GM18511 (cell line): ENCODE results near the gene STAM2.
"Not testable (repeated sequence)": the region's sequence is repeated elsewhere in the genome, so short reads cannot be mapped to it uniquely, and the experiment has no call there.

Experiments
- ATAC-seq: cut with Tn5 transposase; IDR thresholded peaks from one replicate; pipeline ENCODE4 v1.9.1; 2021; ENCODE audit warnings: mild to moderate bottlenecking, moderate library complexity; ENCODE audit not compliant: unreplicated experiment

Gene STAM2

DNA sequence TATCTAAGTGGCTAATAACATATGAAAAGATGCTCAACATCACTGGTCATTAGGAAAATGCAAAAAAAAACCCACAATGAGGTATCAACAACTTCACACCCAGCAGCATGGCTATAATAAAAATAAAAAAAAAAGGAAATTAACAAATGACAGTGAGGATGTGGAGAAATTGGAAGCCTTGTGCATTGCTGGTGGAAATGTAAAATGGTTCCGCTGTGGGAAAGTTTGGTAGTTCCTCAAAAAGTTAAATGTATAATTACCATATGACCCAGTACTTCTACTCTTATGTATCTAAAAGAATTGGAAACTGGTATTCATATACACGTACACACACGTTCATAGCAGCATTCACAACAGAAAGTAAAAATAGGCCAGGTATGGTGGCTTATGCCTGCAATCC is 61.2 kb downstream of the STAM2 start:
- no peak for ATAC-seq

DNA sequence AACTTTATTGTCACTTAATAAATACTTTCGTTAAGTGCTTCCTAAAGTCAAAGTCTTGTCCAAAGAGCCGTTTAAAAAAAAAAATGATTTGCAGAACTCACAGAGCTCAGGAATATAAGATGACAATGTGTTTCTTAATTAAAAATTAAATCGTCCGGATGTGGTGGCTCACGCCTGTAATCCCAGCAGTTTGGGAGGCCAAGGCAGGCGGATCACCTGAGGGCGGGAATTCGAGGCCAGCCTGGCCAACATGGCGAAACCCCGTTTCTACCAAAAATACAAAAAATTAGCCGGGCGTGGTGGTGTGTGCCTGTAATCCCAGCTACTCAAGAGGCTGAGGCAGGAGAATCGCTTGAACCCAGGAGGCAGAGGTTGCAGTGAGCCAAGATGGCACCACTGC is 68.4 kb downstream of the STAM2 start:
- not testable (repeated sequence) for ATAC-seq

DNA sequence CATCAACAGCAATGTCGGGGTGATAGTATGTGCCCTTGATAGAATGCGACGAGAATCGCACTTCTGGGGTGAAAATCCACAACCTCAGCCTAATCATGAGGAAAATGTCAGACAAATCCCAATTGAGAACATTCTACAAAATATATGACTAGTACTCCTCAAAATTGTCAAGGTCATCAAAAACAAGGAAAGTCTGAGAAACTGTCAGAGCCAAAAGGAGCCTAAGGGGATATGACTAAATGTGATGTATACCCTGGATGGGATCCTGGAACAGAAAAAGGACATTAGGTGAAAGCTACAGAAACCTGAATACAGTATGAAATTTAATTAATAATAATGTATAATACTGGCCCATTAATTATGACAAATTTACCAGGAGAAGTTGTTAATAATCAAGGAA is 69.1 kb downstream of the STAM2 start:
- no peak for ATAC-seq

DNA sequence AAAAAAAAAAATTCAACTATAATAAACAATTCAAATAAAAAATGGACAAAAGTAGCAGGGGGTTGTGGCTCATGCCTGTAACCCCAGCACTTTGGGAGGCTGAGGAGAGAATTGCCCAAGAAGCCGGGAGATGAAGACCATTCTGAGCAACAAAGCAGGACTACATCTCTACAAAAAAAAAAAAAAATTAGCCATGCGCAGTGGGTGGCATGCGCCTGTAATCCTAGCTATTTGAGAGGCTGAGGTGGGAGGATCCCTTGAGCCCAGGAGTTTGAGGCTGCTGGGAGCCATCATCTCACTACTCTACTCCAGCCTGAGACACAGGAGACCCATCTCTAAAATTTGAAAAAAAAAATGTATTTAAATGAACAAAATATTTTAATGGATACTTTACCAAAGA is 72.3 kb downstream of the STAM2 start:
- ATAC-seq = no peak

DNA sequence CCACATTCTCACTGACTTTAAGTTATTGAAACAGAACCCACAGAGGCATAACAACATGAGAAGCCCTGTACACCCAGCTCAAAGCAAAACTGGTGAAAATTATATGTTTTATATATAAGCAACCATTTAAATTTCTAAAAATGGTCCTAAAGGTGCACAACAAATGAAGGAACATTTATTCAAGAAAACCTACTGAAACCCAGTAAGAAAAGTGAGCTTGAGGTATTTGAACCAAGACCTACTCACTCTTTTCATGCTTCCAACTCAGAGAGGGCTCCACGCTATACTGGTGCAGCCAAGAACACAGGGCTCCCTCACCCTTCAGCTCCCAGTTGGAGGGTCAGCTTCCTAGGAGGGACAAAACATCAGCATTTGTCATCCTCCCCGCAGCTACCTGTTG is 74.6 kb downstream of the STAM2 start:
- ATAC-seq = no peak

DNA sequence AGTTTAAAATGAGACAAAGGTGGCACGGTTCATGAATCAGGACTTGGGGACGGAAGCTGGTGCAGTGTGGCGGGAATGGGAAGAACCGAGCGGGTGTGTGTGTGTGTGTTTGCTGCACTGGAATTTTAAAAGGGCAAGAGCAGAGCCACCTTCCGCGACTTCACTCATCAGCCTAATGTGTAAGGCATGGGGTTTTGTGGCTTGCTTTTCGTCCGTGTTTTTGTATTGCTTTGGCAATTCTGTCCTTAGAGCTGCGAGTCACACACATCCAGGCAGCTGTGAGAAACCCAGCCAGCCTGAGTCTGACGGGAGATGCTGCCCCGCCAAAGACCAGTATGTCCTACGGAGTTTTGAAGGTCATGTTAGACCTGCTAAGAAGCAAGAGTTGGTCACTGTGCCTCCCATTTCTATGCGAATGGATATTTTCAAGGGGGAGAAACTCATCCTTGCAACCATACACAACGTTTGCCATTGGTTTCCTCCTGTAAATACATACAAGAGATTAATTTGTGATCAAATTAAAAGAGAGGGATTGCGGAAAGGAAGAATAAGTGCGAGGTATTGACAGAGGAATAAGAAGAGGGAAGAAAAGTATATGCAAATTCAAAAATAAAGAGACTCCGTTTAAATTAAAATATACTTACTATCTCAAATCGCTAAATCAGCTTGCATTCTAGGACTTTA is 76.1 kb downstream of the STAM2 start:
- ATAC-seq = no peak

DNA sequence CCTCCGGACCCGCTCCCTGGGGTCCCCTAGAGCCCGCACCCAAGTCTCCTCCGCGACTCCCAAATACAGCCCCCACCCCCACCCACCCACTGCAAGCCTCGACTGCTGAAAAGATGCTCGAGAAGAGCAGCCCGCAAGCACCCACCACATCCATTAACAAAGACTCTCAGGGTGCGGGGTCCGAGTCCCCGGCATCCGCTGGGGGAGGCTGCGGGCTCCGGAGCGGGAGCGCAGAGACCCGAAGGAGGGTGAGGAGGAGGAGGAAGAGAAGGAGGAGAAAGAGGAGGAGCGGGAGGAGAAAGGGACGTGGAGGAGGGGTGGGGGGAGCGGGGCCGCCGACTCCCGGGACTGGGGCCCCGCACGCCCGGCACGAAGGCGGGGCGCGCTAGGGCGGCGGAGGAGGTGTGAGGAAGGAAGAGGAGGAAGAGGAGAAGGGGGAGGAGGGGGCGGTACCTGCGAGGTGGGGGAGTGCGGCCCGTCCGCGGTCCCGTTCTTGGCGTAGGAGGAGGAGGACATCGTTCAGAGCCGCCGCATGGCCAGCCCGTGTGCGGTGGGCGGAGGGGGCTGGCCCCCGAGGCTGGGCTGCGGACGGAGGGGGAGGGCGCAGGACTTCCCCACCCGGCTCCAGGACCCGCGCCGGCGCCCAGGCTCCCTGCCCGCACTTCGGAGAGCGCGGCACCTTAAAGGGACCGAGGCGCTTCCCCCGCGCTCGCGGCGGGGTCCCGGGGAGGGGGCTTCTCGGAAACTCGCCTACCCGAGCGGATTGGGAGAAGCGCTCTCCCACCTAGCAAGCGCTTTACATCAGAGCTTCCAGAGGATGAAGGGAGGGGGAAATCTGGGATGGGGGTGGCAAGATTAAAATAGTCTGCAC is 76.8 kb downstream of the STAM2 start, which contains the start of gene CACNB4:
TSS of gene CACNB4 (minus strand) at position 549 of the 871 bp plus-strand sequence.
- peak; percentile 54 for ATAC-seq

DNA sequence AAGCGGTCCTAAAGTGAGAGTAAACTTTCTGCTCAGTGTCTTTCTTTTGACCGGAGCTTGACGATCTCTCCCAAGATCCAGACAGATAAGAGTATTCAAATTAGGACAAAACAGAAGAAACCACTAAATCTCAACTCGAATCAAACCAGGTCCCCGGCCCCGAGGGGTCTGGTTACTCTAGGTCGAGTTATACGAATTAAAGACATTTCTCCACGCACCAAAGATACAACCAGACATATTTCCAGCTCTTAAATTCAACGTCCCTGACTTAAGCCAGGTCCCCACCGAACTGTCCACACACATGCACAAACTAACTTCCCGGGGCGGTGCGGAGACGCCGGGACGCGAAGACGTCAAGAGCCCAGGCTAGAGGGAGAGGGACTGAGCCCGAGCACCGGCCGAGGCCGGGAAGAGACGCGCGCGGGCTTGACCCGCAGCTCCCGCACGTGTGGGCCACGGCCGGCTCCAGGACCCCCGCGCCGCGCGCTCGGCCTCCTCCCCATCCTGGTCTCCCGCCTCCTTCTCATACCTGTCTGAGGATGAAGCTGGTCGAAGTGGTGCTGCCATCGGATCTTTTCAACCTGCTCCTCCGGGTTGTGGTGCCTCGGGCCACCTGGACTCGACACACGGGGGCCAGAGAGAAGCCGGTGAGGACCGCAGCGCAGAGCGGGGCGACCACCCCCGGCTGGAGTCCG is 77.6 kb downstream of the STAM2 start:
- peak; percentile 37 for ATAC-seq

DNA sequence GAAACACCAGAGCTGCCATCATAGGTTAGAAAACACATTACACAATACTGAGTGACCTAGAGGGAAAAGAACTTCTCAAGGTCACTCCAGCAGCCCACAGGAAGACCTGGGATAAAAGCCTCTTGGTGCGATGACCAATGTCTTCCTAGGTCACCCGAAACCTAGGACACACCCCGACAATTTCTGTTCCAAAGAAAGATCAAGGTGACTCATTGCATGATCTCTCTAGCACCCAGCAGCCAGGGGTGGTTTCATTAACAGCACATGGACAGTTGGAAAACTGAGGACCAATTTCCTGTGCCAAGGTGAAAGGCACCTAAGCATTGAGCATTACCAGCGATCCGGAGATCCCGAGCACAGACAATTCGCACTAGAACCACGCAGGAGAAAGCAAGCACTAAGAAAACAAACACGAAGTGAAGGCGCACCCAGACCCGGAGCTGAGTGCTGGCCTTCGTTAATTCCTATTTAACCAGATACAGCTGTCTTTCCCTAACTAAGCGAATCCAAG is 78.2 kb downstream of the STAM2 start:
- peak; percentile 9 for ATAC-seq

DNA sequence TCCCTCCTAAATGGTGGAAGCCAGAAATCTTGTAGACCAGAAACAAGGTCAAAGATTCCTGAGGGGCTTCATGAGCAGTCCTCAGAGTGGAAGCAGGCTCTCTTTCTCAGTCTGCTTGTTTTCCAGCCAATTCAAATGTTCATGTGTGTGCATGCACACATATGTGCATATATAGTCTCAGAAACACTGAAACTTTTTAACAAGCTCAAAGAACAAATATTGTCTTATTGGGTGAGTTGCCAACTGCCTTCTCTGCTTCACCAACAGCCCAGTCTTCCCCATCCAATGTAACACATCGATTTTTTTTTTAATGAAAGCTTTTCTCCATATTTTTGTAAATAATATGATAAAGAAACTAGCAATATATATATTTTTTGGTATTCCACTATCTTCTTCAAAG is 80.4 kb downstream of the STAM2 start:
- no peak for ATAC-seq

DNA sequence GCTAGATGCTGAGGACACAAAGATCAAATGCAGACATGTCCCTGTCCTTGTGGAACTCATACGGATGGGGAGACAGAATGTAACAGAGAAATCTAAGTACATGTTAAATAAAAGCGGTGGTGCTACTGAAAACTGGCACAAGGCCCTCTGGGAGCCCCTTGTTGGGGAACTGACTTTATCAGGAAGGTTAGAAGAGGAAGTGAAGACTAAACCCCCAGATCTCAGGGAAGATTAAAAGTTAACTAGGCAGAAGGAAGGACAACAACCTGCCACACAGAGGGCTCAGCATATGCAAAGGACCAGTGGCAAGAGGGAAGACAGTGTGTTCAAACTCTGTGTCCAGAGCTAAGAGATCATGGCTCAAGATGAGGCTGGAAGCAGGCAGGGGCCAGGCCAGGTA is 81.5 kb downstream of the STAM2 start:
- ATAC-seq = no peak

DNA sequence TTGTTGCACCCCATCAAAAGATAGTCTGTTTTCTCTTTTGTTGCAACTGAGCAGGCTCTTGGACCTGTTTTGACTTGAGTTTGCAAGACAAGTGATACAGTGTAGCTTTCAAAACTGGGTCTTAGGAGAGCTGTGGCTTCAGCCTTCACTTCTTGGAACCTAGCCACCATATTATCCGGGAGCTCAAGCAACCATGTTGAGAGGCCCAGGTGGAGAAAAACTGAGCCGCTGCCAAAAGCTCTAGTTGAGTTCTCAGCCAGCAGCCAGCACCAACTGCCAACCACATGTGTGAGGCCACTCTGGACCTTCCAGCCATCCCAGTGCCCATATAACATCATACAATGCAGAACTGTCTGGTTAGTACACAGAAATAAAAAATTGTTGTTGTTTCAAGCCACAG is 82.1 kb downstream of the STAM2 start:
- ATAC-seq = no peak

DNA sequence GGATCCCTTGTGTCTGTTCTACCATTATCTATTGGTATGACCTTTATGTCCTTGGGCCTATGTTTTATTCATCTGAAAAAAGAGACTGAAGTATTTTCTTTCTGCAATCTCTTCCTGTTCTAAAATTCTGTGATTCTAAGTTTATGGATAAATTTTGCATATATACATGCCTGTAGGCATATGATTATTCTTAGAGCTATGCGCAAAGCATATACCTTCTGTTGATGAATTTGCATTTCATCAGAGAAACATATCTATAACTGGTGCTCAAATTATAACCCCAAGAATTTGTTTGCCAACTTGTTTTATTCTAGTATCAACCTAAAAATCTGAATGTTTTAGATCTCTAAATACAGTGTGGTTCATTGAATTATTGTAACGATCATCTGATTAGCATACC is 83.5 kb downstream of the STAM2 start:
- no peak for ATAC-seq

DNA sequence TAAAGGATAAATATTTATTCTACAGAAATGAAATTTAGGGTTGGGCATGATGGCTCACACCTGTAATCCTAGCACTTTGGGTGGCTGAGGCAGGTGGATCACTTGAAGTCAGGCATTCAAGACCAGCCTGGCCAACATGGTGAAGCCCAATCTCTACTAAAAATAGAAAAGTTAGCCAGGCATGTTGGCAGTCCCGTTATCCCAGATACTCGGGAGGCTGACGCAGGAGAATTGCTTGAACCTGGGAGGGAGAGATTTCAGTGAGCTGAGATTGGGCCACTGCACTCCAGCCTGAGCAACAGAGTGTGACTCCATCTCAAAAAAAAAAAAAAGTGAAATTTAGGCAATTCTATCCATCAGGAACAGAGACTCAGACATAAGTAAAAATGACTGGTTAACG is 84.8 kb downstream of the STAM2 start:
- ATAC-seq = not testable (repeated sequence)

DNA sequence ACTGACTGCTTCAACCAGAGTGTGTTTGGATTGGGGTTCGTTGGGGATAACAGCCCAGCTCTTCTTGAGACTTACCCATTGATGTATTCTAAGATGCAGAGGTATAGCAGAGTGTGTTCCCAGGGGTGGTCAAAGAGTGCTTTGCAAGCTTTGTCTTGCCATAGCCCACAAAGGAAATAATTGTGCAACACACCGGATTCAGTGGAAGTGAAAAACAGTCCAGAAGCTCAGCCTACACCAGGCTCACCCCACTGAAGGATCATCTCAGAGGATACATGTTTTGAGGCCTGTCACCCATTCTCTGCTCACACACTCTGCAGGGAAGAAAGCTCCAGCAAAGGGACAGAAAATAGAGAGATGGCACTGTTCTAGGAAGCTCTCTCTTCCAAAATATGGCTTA is 86.3 kb downstream of the STAM2 start:
- no peak for ATAC-seq

DNA sequence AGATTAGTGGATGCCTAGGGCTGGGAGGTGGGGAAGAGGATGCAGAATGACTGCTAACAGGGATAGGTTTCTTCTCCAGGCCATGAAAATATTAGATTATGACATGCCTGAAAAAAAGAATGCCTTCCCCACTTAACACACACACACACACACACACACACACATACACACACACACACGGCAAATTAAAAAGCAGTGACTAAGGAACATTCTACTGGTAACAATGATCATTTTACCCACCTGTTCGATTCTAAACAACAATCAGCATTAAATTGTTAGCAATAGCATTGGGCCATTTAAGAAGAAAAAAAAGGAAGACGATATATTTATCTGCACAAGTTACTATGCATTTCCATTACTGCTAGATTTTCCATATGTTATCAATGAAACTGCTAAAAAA is 87.6 kb downstream of the STAM2 start:
- ATAC-seq = no peak

DNA sequence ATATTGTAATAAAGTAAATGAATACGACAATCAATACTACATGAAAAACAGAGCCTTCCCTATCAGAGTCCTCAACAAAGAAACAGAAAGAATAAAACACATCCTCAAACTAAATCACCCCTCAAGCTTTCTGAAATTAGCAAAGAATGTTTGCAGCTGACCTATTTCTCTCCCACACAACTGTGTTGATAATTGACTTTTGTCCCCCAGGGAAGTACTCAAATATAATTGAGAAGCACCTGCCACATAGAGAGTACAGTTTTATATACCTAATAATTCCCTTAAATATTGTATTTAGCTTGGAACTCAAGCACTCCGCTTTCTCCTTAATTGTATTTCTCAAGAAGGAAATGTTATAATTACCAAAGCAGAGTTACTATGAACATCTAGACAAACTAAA is 89.3 kb downstream of the STAM2 start:
- no peak for ATAC-seq

DNA sequence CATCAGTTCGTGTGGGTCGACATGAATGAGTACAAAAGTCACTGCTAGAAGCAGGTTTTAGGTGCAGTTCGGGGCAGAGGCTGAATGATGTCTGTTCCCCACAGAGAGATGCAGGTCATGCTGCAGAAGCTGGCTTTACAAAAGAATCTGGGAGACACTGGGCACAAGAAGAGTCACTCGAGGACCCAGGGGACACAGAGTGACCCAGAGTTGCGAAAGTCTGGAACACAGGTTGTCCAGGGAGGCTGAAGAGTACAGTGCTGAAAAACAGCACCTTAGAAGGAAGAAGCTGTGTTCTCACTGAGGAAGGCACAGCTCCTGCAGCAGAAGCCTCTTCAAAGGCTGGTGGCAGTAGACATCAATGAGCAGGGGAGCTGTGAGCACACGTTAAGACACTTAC is 91.5 kb downstream of the STAM2 start:
- ATAC-seq = no peak

DNA sequence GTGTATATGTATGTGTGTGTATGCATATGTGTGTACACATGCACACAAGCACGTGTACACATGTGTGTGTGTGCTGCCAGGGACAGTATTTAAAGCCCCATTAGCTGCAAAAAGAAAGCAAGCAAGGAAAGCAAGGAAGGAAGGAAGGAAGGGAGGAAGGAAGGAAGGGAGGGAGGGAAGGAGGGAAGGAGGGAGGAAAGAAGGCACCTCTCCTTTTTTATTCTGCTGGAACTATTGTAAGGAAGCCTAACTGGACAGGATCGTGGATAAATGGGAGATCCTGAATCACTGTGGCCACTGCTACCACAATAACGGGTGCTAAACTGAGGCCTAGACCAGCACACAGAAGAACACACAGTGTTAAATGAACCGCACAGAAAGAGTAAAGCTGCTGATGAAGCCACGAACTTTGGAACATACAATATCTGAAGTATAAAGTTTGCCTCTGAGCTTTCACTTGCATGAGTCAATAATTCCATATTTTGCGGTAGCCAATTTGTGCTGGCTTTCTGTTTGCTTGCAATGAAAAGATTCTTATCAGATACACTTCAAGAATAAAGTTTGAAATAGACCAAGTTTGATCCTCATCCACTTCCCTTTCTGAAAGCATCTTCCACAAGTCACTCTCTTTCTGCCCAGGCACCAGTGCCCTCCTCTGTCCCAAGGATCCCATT is 92.2 kb downstream of the STAM2 start:
- no peak for ATAC-seq

DNA sequence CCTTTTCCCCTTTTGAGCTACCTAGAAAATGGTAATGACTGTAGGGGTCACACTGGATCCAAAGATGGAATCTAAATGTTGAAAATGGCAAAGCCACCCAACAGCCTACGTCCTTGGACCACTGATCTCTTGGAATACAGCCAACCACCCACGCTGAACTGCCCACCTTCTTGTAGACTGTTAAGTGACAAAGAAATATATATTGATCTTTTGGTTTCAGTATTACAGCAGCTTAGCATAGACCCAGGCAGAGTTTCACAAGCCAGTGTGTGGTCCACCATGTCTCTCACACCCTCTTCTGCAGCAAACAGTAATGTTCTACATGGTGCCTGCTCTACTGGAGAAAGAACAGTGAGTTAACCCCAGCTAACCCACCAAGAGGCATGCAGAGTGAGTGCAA is 96.9 kb downstream of the STAM2 start:
- peak; percentile 95 for ATAC-seq

DNA sequence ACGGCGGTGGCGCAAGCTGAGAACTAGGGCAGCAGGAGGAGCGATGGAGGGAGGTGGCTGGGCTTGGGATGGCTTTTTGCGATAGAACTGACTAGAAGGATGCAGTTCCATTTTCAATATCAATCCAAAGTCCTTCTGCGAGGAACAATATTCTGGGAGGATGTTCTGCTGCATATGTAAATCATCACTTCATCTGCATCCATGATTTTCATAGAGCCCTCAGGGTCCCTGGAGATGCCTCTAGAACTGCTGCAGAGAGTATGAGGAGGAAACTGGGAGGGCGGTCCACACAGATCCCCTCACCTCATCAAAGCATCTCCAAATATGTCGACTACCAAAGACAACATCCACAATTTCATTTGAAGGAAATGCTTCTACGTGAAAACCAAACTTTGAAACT is 97.5 kb downstream of the STAM2 start:
- ATAC-seq = no peak
